GM21447 (cell line): ENCODE results near the gene POR.
"Not testable (repeated sequence)": the region's sequence is repeated elsewhere in the genome, so short reads cannot be mapped to it uniquely, and the experiment has no call there.

Source experiments
- ATAC-seq: cut with Tn5 transposase; IDR thresholded peaks from one replicate; pipeline ENCODE4 v1.9.1; 2021; ENCODE audit not compliant: unreplicated experiment

Gene POR

DNA sequence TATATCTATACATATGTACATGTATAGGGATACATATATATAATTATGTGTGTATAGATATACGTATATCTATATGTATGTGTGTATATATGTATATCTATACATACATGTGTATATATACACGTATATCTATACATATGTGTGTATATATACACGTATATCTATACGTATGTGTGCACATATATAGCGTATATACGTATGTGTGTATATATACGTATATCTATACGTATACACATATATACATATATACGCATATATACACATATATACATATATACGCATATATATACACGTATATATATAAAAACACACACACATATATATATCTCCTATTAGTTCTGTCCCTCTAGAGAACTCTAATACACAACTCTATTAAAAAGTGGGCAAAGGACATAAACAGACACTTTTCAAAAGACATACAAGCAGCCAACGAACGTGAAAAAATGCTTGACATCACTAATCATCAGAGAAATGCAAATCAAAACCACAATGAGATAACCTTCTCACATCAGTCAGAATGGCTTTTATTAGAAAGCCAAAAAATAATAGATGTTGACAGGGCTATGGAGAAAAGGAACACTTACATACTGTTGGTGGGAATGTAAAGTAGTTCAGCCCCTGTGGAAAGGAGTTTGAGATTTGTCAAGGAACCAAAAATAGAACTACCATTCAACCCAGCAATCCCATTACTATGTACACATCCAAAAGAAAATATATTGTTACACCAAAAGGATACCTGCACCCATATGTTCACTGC lies 101.4 kb downstream of the POR start:
- ATAC-seq: no peak

DNA sequence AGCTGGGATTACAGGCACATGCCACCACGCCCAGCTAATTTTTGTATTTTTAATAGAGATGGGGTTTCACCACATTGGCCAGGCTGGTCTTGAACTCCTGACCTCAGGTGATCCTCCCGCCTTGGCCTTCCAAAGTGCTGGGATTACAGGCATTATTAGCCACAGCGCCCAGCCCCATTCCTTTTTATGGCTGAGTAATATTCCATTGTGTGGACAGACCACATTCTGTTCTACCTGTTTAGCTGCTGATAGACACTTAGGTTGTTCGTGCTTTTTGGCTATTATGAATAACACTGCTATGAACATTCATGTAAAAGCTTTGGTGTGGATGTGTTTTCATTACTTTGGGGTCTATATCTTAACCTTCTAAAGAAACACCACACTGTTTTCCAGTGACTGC lies 103.6 kb downstream of the POR start:
- ATAC-seq: not testable (repeated sequence)

DNA sequence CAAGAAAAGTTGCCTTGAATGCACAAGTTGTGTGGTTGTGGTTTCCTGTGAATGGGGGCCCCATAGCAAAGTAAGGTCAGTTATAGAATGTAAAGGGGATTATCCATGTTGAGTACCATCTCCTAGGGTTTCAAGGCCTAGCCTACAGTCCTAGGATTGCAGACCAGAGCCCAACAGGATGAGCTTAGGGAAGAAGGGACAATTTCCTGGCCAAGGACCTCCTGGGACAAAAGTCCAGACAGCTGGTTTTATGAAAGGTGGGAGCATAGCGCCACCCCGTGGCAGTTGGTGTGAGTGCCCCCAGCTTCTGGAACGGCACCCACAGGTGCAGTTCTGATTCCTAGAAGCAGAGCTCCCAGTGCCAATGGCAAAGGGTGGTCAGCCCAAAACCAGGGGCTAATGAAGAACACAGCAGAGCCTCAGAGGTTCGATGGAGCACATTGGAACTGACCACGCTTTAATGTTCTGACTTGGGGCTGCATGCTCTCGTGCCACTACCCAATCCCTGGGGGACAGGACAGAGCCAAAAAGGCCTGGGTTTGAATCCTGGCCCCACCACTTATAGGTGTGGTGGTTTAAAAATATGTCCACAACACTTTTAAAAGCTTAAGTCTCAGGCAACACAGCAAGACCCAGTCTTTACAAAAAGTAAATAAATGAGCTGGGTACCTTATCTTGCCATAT lies 105.2 kb downstream of the POR start:
- no peak for ATAC-seq

DNA sequence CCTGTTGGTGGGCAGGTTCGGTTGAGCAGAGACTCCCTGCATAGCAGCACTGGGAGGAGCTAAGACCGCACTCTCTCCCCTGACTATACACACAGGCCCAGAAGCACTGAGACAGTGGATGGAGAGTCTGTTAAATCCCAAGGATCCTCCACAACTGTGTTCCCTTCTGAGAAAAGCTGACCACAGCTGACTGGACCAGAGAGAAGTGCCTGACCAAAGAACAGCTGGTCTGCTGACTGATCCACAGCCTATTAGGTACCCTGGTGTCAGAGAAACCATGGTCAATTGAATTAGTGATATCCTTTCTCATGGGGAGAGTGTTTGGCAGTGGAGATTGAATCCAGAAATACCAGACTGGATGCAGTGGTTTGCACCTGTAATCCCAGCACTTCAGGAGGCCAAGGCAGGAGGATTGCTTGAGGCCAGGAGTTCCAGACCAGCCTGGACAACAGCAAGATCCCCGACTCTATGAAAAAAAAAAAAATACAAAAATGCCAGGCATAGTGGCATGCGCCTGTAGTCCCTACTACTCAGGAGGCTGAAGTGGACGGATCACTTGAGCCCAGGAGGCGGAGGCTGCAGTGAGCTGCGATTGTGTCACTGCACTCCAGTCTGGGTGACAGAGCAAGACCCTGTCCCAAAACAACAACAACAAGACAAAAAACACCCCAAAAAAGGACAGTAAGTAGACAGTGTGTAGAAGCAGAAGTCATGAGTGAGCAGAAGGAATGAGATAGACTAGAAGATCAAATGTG lies 107.2 kb downstream of the POR start:
- ATAC-seq: no peak

DNA sequence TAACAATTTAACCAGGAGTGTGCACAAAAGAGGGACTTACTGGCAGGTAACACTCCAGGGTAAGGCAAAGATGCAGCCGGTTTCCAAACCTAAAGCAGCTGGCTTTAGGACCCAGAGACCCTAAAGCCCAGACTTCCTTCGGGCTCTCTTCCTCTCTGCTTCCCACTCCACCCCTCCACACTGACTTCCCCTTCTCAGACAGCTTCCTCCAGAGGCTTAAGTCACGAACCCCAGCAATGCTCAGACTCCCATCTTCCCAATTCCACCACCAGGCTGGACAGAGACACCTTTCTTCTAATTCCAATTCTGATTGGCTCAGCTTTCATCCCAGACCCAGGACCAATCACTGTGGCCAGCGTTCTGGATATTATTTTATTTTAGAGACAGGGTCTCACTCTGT lies 108.0 kb downstream of the POR start:
- ATAC-seq: no peak

DNA sequence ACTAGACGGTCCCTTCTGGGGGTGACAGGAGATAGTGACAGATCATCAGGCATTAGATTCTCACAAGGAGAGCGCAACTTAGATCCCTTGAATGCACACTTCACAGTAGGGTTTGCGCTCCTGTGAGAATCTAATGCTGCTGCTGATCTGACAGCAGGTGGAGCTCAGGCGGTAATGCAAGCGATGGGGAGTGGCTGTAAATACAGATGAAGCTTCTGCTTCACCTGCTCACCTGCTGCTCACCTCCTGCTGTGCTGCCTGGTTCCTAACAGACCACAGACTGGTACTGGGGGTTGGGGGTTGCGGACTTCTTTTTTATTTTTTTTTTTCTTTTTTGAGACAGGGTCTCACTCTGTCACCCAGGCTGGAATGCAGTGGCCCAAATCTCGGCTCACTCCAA lies 114.7 kb downstream of the POR start:
- not testable (repeated sequence) for ATAC-seq

DNA sequence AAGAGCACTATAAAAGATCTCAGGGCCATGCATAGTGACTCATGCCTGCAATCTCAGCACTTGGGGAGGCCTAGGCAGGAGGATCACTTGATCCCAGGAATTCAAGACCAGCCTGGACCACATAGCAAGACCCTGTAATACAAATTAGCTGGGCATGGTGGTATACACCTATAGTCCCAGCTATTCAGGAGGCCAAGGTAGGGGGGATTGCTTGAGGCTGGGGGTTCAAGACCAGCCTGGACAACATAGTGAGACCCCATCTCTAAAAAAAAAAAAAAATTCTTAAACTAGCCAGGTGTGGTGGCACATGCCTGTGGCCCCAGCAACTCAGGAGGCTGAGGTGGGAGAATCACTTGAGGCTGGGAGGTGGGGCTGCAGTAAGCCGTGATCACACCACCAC lies 117.0 kb downstream of the POR start:
- ATAC-seq: no peak
